HepG2 (cell line): ENCODE results near the gene DCDC2C. TPM values are rescaled to one million over a fixed set of nuclear protein-coding genes. Genes with fewer than 3 reads are reported as not detected.

Experiments used
- CENPBD1 ChIP-seq: sonication (generic); formaldehyde crosslinking; IDR thresholded peaks from 2 replicates; pipeline ENCODE4 v1.8.0; 2022; ENCODE audit warnings: missing genetic modification reagents, low read depth, mild to moderate bottlenecking, borderline replicate concordance
- DZIP1 ChIP-seq: sonication (generic); formaldehyde crosslinking; IDR thresholded peaks from 2 replicates; pipeline ENCODE4 v1.5.0; 2020; ENCODE audit warnings: mild to moderate bottlenecking, missing genetic modification reagents
- GATAD2A ChIP-seq: IDR thresholded peaks from 2 replicates; pipeline ENCODE4 v1.6.1; 2016
- GTF3A ChIP-seq: sonication (generic); formaldehyde crosslinking; conservative IDR thresholded peaks from 2 replicates; pipeline ENCODE4 v1.4.0; 2020; ENCODE audit warnings: mild to moderate bottlenecking, missing genetic modification reagents
- HINFP ChIP-seq: sonication (generic); formaldehyde crosslinking; IDR thresholded peaks from 2 replicates; pipeline ENCODE4 v1.4.0; 2020; ENCODE audit warnings: low read depth, mild to moderate bottlenecking, missing genetic modification reagents
- JUNB ChIP-seq: sonication (generic); formaldehyde crosslinking; IDR thresholded peaks from 2 replicates; pipeline ENCODE4 v1.8.0; 2022; ENCODE audit warnings: missing genetic modification reagents, mild to moderate bottlenecking, borderline replicate concordance
- KLF12 ChIP-seq: sonication (generic); formaldehyde crosslinking; IDR thresholded peaks from 2 replicates; pipeline ENCODE4 v1.4.0; 2020; ENCODE audit warnings: missing genetic modification reagents, borderline replicate concordance
- MATR3 ChIP-seq: sonication (generic); formaldehyde crosslinking; IDR thresholded peaks from 2 replicates; pipeline ENCODE4 v1.4.0; 2020; ENCODE audit warnings: missing genetic modification reagents
- MAX ChIP-seq: IDR thresholded peaks from 2 replicates; pipeline ENCODE4 v1.6.1; 2012; ENCODE audit warnings: inconsistent platforms
- NFIB ChIP-seq: sonication (generic); formaldehyde crosslinking; IDR thresholded peaks from 2 replicates; pipeline ENCODE4 v1.9.0; 2021; ENCODE audit warnings: missing genetic modification reagents, mild to moderate bottlenecking, borderline replicate concordance
- PHB2 ChIP-seq: fragments of 450-650 bp; IDR thresholded peaks from 2 replicates; pipeline ENCODE4 v1.6.1; 2018; ENCODE audit not compliant: partially characterized antibody
- PREB ChIP-seq: sonication (generic); formaldehyde crosslinking; IDR thresholded peaks from 2 replicates; pipeline ENCODE4 v1.4.0; 2020; ENCODE audit warnings: missing genetic modification reagents
- RBM39 ChIP-seq: fragments of 200-400 bp; formaldehyde crosslinking; IDR thresholded peaks from one replicate; pipeline ENCODE4 v1.6.1; 2018; ENCODE audit warnings: antibody characterized with exemption, mild to moderate bottlenecking, low read depth, low read length; ENCODE audit not compliant: poor library complexity, severe bottlenecking
- RXRB ChIP-seq: IDR thresholded peaks from 2 replicates; pipeline ENCODE4 v1.6.1; 2016; ENCODE audit warnings: borderline replicate concordance, missing genetic modification reagents, missing compliant biosample characterization
- SMAD3 ChIP-seq: sonication (generic); formaldehyde crosslinking; IDR thresholded peaks from 2 replicates; pipeline ENCODE4 v1.4.0; 2020; ENCODE audit warnings: missing genetic modification reagents
- SP140L ChIP-seq: sonication (generic); formaldehyde crosslinking; IDR thresholded peaks from 2 replicates; pipeline ENCODE4 v1.4.0; 2020; ENCODE audit warnings: missing genetic modification reagents, borderline replicate concordance
- ZBTB21 ChIP-seq: sonication (generic); formaldehyde crosslinking; IDR thresholded peaks from 2 replicates; pipeline ENCODE4 v1.4.0; 2020; ENCODE audit warnings: missing genetic modification reagents
- ZBTB33 ChIP-seq: sonication (generic); formaldehyde crosslinking; IDR thresholded peaks from 2 replicates; pipeline ENCODE4 v1.4.0; 2020; ENCODE audit warnings: missing genetic modification reagents
- ZNF343 ChIP-seq: sonication (generic); formaldehyde crosslinking; IDR thresholded peaks from 2 replicates; pipeline ENCODE4 v1.4.0; 2020; ENCODE audit warnings: mild to moderate bottlenecking, missing genetic modification reagents
- ZNF572 ChIP-seq: sonication (generic); formaldehyde crosslinking; IDR thresholded peaks from 2 replicates; pipeline ENCODE4 v1.5.1; 2020; ENCODE audit warnings: mild to moderate bottlenecking, missing genetic modification reagents
- ZNF792 ChIP-seq: IDR thresholded peaks from 2 replicates; pipeline ENCODE4 v1.6.1; 2016
- ZNF891 ChIP-seq: sonication (generic); formaldehyde crosslinking; IDR thresholded peaks from 2 replicates; pipeline ENCODE4 v1.5.0; 2020; ENCODE audit warnings: mild to moderate bottlenecking, missing genetic modification reagents
- polyA plus RNA-seq, 8 experiments: library from polyadenylated mRNA; depleted of rRNA in 3 of 8; stranded (reverse) in 7 of 8; unstranded in 1 of 8; fragments of >200 nt; fragmentation: Illumina TruSeq in 4 of 8; extraction: Trizol in 4 of 8; gene quantifications; 2 replicates each; pipeline versions ENCODE4 v1.2.1 to v1.2.3, GENCODE V29; 2011 to 2016; ENCODE audit warnings: low read depth in 4 of 8, missing spikeins in 1 of 8, mixed read lengths in 1 of 8; ENCODE audit not compliant: insufficient read depth in 1 of 8
- total RNA-seq, 5 experiments: library from RNA; depleted of rRNA; stranded (reverse); fragments of >200 nt; fragmentation: Illumina TruSeq; extraction: Trizol; gene quantifications; 2 replicates each; pipeline ENCODE4 v1.2.3, GENCODE V29; 2016; ENCODE audit warnings: low read depth in 1 of 5

Gene DCDC2C
- total and polyA plus RNA-seq, 2 of the 13 experiments (the other 11 are each of a cell fraction or from before 2014, with no cell fraction given), result not detected

GRCh38 chr2:3780477-3781402, 77.4 kb downstream of the DCDC2C start (continued):
- TF ChIP-seq ZBTB33 (CRISPR knock-in tag) (no peak), MATR3 (CRISPR knock-in tag) (no peak), NFIB (CRISPR knock-in tag) (no peak), ZNF792 (CRISPR knock-in tag) (0 out of 2 replicates have a peak, but pooled peaks have one; percentile 35), MAX (no peak; the same call in 1 of the 2 replicates), ZNF891 (CRISPR knock-in tag) (no peak), JUNB (CRISPR knock-in tag) (no peak), ZBTB21 (CRISPR knock-in tag) (peak; percentile 37; the same call in 1 of the 2 replicates), RXRB (CRISPR knock-in tag) (peak; percentile 40; the same call in 1 of the 2 replicates), CENPBD1 (no peak), GATAD2A (no peak), RBM39 (no peak), SP140L (CRISPR knock-in tag) (0 out of 2 replicates have a peak, but pooled peaks have one; percentile 69), HINFP (peak; percentile 74; the same call in 1 of the 2 replicates), ZNF572 (no peak), ZNF343 (0 out of 2 replicates have a peak, but pooled peaks have one; percentile 49), GTF3A (CRISPR knock-in tag) (no peak), KLF12 (CRISPR knock-in tag) (no peak), DZIP1 (no peak), SMAD3 (no peak), PHB2 (no peak), PREB (no peak)
